GM12801 (cell line): Measurements from ENCODE around the gene STAM.

Experiments used
- TF ChIP-seq, protein P1 (sequence below): IDR thresholded peaks from one replicate; pipeline ENCODE4 v1.5.1; 2011; ENCODE audit warnings: control low read depth; ENCODE audit not compliant: insufficient read length; ENCODE audit errors: extremely low read depth

STAM gene

DNA sequence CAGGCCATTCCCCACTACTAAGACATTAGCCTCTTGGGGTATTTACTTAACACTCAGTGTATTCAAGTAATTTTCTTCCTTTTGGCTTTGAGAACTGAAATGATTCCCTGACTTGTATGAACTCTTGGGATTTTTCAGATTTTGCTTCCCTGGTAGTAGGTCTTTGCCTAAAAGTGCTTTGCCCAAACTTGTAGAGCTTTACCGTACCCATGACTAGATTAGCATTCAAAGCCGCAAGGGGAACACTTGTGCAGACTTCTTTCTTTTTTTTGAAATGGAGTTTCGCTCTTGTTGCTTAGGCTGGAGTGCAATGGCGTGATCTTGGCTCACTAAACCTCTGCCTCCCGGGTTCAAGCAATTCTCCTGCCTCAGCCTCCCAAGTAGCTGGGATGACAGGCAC lies 6.1 kb upstream of the STAM start:
- TF ChIP-seq, protein P1, sequence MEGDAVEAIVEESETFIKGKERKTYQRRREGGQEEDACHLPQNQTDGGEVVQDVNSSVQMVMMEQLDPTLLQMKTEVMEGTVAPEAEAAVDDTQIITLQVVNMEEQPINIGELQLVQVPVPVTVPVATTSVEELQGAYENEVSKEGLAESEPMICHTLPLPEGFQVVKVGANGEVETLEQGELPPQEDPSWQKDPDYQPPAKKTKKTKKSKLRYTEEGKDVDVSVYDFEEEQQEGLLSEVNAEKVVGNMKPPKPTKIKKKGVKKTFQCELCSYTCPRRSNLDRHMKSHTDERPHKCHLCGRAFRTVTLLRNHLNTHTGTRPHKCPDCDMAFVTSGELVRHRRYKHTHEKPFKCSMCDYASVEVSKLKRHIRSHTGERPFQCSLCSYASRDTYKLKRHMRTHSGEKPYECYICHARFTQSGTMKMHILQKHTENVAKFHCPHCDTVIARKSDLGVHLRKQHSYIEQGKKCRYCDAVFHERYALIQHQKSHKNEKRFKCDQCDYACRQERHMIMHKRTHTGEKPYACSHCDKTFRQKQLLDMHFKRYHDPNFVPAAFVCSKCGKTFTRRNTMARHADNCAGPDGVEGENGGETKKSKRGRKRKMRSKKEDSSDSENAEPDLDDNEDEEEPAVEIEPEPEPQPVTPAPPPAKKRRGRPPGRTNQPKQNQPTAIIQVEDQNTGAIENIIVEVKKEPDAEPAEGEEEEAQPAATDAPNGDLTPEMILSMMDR: no peak

DNA sequence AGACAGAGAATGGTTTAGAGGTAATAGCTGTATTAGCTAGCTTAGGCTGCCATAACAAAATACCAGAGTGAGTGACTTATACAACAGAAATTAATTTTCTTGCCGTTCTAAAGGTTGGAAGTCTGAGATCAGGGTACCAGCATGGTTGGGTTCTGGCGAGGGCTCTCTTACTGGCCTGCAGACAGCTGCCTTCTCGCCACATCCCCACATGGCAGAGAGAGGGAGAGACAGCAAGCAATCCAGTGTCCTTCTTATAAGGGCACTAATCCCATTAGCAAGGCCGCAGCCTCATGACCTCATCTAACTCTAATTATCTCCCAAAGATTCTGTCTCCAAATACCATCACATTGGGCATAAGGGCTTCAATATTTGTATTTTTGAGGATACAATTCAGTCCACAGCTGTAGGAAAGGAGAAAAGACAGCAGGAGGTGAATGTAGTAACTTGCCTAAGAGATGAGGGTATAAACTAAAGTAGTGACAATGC lies 3.6 kb upstream of the STAM start:
- TF ChIP-seq, protein P1: no peak

DNA sequence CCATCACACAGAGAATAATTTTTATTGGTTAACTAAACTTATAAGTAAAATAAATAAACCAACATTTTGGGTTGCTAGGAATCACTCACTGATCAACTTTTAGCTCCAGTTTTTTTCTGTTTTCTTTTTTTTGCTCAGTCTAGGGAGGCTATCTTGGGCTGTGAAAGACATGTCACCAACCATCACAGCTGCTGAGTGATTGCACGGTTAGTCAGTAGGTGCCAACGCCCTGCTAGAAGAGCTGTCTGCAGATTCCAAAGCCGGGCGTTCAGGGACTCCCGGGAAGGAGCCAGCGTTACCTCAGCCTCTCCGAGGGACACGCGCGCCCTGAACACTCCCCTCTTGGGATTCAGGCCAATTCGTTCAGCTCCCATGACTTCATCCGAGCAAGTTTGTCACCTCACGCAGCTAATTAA lies 604 bp upstream of the STAM start:
- TF ChIP-seq, protein P1: no peak

DNA sequence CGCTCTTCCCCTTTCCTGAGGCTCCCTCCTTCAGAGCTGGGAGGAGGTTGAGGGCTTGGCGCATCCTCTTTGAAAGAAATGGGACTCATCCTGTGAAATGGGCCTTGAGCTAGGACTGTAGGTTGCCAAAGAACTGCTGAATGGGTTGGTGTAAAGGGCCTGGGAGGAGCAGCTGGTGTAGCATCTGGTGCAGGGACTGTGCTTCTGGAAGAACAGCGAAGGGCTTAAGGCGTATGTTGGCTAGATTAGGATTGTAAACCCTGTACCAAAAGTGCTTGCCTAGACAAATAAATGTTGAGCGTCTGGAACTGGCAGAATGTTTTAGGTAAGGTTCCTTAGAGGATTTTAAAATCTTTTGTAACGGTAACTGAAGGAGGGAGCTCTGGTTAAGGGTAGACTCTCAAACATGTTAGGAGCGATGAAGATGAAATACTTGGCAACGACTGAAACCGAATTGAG lies 563 bp downstream of the STAM start:
- TF ChIP-seq, protein P1: no peak

DNA sequence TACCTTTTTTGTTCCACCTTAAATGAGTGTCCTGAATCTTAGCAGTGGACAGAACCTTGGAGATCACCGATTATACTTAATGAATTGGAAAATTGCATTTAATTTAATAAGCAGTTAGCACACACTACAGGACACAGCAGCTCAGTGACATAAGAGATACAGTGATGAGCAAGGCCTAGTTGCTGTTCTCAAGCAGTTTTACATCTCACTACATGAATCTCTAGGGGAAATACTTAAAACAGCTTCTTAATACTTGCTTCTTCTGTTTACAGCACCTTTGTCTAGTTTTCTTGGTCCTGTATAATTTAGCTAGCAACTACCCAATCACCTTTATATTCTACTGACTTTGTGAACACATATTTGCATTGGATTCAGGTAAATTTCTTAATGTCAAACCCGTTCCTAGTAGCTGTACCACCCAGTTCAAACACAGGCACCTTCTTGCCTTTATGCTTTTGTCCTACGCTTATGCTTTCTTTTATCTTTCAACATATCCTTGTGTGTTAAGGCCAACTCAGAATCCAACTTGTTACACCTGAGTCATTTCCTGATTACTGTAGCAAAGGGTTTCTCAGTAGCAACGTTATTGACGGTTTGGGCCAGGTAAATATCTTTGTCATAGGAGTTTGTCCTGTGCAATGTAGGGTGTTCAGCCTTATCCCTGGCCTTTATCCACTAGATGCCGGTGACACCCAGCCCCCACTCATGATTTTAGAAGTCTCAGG lies 1.8 kb downstream of the STAM start:
- TF ChIP-seq, protein P1: no peak

DNA sequence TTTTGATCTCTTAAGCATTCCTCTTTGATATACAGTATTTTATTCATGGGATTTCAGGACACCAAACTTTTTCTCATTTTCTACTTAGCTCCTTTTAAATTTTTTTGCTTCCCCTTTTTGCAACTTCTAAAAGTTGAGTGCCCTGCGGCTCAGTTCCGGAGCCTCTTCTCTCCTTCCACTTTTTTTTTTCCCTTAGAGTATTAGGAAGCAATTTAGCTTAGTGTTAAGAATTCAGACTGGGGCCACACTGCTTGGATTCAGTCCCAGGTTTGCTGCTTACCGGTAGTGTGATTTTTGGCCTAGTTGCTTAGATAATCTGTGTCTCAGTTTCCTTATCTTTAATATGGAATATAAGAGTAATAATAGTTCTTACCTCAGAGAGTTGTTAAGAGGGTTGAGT lies 3.4 kb downstream of the STAM start:
- TF ChIP-seq, protein P1: no peak

DNA sequence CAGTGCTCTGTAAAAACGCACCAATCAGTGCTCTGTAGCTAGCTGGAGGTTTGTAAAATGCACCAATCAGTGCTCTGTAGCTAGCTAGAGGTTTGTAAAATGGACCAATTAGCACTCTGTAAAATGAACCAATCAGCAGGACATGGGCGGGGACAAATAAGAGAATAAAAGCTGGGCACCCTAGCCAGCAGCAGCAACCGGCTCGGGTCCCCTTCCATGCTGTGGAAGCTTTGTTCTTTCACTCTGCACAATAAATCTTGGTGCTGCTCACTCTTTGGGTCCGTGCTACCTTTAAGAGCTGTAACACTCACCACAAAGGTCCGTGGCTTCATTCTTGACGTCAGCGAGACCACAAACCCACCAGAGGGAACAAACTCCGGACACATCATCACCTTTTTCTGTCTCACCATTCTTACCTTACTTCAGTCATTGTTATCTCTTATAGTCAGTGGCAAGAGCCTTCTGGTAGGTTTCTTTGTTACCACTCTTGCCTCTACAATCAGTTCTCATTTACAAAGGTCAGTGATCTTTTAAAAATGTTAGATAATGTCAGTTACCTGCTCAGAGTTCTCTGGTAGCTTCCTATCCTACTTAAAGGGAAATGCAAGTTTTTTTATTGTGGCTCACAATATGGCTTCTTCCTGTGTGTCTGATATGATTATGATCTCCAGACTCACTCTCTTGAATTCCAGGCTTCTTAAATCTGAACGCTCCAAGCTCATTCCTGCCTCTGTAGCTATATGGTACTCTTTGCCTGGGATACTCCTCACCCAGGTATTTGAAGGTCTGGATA lies 4.5 kb downstream of the STAM start:
- TF ChIP-seq, protein P1: no peak
